ENCODE measurements around the gene CSNK2B. TPM values are rescaled to one million over a fixed set of nuclear protein-coding genes. Genes with fewer than 3 reads are reported as not detected.

Gene CSNK2B
- total and polyA plus RNA-seq, 9 of the 15 experiments (the other 6 are each of a cell fraction or from before 2014, with no cell fraction given): 120 to 1,126 (median 529) TPM

DNA sequence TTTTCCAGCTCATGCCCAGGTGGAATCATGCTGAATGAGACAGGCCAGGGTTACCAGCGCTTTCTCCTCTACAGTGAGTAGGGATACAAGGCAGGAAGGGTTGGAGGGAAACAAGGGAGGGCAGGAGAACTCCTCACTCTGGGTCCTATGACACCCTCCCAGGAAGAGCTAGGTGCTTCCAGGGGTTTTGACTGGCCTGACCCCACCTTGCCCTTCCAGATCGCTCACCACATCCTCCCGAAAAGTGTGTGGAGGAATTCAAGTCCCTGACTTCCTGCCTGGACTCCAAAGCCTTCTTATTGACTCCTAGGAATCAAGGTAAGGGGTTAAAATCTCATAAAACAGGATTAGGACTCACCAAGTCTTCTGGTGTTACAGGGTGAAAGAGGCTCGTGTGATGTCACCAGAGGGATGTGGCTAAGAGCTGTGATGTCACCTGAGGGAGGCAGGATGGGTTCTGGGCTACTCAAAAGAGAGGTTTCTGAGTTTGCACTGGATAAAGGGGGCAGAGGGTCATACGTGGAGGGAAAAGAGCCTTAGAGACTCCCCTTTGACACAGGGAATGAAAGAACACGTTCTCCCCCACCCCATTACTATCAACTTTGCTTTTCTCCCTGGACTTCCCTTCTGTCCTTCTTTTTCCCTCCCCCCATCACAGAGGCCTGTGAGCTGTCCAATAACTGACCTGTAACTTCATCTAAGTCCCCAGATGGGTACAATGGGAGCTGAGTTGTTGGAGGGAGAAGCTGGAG is 8.3 kb upstream of the CSNK2B start (continued):
- TF ChIP-seq, protein P1, sequence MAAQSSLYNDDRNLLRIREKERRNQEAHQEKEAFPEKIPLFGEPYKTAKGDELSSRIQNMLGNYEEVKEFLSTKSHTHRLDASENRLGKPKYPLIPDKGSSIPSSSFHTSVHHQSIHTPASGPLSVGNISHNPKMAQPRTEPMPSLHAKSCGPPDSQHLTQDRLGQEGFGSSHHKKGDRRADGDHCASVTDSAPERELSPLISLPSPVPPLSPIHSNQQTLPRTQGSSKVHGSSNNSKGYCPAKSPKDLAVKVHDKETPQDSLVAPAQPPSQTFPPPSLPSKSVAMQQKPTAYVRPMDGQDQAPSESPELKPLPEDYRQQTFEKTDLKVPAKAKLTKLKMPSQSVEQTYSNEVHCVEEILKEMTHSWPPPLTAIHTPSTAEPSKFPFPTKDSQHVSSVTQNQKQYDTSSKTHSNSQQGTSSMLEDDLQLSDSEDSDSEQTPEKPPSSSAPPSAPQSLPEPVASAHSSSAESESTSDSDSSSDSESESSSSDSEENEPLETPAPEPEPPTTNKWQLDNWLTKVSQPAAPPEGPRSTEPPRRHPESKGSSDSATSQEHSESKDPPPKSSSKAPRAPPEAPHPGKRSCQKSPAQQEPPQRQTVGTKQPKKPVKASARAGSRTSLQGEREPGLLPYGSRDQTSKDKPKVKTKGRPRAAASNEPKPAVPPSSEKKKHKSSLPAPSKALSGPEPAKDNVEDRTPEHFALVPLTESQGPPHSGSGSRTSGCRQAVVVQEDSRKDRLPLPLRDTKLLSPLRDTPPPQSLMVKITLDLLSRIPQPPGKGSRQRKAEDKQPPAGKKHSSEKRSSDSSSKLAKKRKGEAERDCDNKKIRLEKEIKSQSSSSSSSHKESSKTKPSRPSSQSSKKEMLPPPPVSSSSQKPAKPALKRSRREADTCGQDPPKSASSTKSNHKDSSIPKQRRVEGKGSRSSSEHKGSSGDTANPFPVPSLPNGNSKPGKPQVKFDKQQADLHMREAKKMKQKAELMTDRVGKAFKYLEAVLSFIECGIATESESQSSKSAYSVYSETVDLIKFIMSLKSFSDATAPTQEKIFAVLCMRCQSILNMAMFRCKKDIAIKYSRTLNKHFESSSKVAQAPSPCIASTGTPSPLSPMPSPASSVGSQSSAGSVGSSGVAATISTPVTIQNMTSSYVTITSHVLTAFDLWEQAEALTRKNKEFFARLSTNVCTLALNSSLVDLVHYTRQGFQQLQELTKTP (IDR thresholded peaks at IDR 0.05; ENCODE audit: low read depth in 1 of 2, partially characterized antibody in 2 of 2): peak in 1 of 2 experiments; percentile 21
- TF ChIP-seq ATF7 (IDR thresholded peaks at IDR 0.05) (peak; percentile 62), ESRRA (IDR thresholded peaks at IDR 0.05; ENCODE audit: borderline replicate concordance, low read depth) (no peak), FOSL1 (tag; conservative IDR thresholded peaks at IDR 0.05) (no peak), SMARCA4 (IDR thresholded peaks at IDR 0.05) (no peak)
- TF ChIP-seq, protein P2, sequence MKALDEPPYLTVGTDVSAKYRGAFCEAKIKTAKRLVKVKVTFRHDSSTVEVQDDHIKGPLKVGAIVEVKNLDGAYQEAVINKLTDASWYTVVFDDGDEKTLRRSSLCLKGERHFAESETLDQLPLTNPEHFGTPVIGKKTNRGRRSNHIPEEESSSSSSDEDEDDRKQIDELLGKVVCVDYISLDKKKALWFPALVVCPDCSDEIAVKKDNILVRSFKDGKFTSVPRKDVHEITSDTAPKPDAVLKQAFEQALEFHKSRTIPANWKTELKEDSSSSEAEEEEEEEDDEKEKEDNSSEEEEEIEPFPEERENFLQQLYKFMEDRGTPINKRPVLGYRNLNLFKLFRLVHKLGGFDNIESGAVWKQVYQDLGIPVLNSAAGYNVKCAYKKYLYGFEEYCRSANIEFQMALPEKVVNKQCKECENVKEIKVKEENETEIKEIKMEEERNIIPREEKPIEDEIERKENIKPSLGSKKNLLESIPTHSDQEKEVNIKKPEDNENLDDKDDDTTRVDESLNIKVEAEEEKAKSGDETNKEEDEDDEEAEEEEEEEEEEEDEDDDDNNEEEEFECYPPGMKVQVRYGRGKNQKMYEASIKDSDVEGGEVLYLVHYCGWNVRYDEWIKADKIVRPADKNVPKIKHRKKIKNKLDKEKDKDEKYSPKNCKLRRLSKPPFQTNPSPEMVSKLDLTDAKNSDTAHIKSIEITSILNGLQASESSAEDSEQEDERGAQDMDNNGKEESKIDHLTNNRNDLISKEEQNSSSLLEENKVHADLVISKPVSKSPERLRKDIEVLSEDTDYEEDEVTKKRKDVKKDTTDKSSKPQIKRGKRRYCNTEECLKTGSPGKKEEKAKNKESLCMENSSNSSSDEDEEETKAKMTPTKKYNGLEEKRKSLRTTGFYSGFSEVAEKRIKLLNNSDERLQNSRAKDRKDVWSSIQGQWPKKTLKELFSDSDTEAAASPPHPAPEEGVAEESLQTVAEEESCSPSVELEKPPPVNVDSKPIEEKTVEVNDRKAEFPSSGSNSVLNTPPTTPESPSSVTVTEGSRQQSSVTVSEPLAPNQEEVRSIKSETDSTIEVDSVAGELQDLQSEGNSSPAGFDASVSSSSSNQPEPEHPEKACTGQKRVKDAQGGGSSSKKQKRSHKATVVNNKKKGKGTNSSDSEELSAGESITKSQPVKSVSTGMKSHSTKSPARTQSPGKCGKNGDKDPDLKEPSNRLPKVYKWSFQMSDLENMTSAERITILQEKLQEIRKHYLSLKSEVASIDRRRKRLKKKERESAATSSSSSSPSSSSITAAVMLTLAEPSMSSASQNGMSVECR (CRISPR knock-in tag; IDR thresholded peaks at IDR 0.05): no peak
- TF ChIP-seq, protein P3, sequence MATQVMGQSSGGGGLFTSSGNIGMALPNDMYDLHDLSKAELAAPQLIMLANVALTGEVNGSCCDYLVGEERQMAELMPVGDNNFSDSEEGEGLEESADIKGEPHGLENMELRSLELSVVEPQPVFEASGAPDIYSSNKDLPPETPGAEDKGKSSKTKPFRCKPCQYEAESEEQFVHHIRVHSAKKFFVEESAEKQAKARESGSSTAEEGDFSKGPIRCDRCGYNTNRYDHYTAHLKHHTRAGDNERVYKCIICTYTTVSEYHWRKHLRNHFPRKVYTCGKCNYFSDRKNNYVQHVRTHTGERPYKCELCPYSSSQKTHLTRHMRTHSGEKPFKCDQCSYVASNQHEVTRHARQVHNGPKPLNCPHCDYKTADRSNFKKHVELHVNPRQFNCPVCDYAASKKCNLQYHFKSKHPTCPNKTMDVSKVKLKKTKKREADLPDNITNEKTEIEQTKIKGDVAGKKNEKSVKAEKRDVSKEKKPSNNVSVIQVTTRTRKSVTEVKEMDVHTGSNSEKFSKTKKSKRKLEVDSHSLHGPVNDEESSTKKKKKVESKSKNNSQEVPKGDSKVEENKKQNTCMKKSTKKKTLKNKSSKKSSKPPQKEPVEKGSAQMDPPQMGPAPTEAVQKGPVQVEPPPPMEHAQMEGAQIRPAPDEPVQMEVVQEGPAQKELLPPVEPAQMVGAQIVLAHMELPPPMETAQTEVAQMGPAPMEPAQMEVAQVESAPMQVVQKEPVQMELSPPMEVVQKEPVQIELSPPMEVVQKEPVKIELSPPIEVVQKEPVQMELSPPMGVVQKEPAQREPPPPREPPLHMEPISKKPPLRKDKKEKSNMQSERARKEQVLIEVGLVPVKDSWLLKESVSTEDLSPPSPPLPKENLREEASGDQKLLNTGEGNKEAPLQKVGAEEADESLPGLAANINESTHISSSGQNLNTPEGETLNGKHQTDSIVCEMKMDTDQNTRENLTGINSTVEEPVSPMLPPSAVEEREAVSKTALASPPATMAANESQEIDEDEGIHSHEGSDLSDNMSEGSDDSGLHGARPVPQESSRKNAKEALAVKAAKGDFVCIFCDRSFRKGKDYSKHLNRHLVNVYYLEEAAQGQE (IDR thresholded peaks at IDR 0.05; ENCODE audit: borderline replicate concordance): peak; percentile 60
- TF ChIP-seq, protein P3 (CRISPR knock-in tag; IDR thresholded peaks at IDR 0.05; ENCODE audit: low read depth): no peak
